NCI-H345 (cell line): ENCODE data around the gene SP3.

ENCODE experiments used
- DNase-seq: peaks from one replicate; lab custom pipeline; 2025; lab: John Stamatoyannopoulos, UW

The SP3 gene

GRCh38 chr2:173942861-173943523 is 22.2 kb downstream of the SP3 start:
- DNase-seq = no peak

GRCh38 chr2:173941567-173941966 is 23.6 kb downstream of the SP3 start:
- DNase-seq = no peak

GRCh38 chr2:173940208-173941020 is 24.8 kb downstream of the SP3 start:
- DNase-seq = no peak

- DNase-seq = no peak
Measured at GRCh38 chr2:173938700-173939384, 26.3 kb downstream of the SP3 start.

- DNase-seq = no peak
Measured at GRCh38 chr2:173935305-173935704, 29.9 kb downstream of the SP3 start.

- DNase-seq = no peak
Measured at GRCh38 chr2:173934895-173935294, 30.3 kb downstream of the SP3 start.

GRCh38 chr2:173931751-173932150 is 33.4 kb downstream of the SP3 start:
- DNase-seq = no peak

GRCh38 chr2:173929441-173929840 is 35.7 kb downstream of the SP3 start:
- DNase-seq = no peak

DNA sequence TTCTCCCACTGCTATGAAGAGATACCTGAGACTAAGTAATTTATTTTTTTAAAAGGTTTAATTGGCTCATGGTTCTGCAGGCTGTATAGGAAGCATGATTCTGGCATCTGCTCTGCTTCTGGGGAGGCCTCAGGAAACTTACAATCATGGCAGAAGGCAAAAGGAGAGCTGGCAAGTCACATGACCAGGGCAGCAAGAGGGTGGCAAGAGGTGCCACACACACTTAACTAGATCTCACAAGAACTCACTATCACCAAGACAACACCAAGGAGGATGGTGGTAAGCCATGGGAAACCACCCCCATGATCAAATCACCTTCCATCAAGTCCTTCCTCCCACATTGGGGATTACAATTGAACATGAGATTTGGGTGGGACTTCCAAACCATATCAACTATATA is 38.3 kb downstream of the SP3 start:
- DNase-seq = no peak

DNA sequence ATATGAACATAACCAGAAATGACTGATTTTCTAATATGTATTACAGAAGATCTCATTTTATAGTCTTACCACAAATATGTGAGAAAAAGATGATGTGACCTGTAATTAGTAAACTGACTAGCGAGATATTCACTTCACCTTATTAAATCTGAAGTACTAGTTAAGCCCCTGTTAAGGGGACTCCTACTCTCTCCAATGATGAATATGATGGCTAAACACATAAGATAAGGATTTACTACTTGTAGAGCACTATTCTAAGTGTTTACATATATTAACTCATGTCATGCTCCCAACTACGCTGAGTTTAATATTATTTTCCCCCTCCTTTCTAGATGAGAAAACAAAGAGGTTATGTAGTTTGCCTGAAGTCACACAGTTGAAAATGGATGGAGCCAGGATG is 40.9 kb downstream of the SP3 start:
- no peak for DNase-seq

DNA sequence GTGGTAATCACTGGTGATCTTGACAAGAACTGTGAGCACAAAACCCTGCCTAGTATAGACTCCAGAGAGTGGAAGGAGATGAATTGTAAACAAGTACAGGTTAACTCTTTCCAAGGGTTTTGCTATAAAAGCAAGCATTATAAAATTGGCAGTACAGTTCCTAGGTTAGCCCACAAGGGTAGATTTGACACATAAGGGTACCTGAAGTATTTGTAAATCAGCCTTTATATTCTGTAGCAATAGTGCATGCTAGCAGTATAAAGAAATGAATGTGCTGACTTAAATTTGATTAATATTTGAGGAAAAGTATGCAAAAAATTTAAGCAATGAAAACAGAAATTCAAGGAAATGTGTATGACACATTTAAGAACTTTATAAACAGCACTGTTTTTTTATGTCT is 42.4 kb downstream of the SP3 start:
- no peak for DNase-seq

- no peak for DNase-seq
Measured at GRCh38 chr2:173922068-173922467, 43.1 kb downstream of the SP3 start.

- no peak for DNase-seq
Measured at GRCh38 chr2:173914055-173914927, 50.9 kb downstream of the SP3 start.

DNA sequence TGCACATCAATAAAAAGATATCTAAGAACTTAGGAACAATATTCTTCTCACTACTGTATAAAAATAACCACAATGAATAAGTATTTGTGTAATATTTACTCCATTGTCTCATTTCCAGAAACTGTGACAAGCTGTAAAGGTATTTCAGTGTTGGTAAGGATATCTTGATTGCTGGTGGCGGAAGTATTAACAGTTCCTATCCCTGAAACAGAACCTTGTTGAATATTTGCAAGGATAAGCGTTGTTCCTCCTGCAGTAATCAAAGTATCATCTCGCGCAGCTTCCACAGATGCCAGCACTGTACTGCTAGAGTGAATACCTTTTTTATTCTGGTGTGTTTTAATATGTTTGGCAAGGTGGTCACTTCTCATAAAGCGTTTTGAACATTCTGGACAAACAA is 55.3 kb downstream of the SP3 start:
- no peak for DNase-seq

DNA sequence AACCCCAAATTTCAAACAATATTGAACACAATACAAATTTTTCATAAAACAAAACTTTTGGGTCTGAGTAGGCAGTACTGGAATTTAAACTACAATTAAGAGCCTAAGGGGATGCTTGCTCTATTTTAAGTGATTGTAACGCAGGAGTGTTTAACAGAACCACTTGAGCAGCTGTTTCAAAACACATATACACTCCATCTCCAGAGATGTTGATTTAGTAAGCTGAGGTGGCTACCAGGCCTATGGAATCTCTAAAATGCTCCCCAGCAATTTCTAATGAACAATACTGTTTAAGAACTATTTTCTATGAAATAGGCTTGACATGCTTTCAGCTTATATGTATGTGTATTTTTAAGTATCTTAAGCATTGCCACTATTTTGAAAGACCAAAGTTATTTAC is 58.5 kb downstream of the SP3 start:
- DNase-seq = no peak

- no peak for DNase-seq
Measured at GRCh38 chr2:173903601-173904394, 61.4 kb downstream of the SP3 start.

- DNase-seq = no peak
Measured at GRCh38 chr2:173898996-173899395, 66.2 kb downstream of the SP3 start.

GRCh38 chr2:173898178-173898668 is 67.0 kb downstream of the SP3 start:
- DNase-seq = no peak

GRCh38 chr2:173896755-173897154 is 68.4 kb downstream of the SP3 start:
- no peak for DNase-seq

- DNase-seq = no peak
Measured at GRCh38 chr2:173892341-173892740, 72.8 kb downstream of the SP3 start.
